Left kidney (tissue), 2 donors: Measurements from ENCODE around the gene TMEM150A. TPM values are rescaled to one million over a fixed set of nuclear protein-coding genes. Genes with fewer than 3 reads are reported as not detected.
A peak's percentile ranks its signal among the peaks of the same experiment; 100 is the strongest.
"Not testable (repeated sequence)": the region's sequence is repeated elsewhere in the genome, so short reads cannot be mapped to it uniquely, and the experiment has no call there.

Experiments used
- DNase-seq: peaks from one replicate; pipeline ENCODE4 v3.0.0-alpha.2; 2013
- polyA plus RNA-seq: library from polyadenylated mRNA; unstranded; fragments of 120-200 nt; gene quantifications from one replicate; pipeline ENCODE4 v1.2.1, GENCODE V29; 2013; ENCODE audit not compliant: insufficient read length

The TMEM150A gene
- polyA plus RNA-seq, 1 donor: 36.2 TPM

DNA sequence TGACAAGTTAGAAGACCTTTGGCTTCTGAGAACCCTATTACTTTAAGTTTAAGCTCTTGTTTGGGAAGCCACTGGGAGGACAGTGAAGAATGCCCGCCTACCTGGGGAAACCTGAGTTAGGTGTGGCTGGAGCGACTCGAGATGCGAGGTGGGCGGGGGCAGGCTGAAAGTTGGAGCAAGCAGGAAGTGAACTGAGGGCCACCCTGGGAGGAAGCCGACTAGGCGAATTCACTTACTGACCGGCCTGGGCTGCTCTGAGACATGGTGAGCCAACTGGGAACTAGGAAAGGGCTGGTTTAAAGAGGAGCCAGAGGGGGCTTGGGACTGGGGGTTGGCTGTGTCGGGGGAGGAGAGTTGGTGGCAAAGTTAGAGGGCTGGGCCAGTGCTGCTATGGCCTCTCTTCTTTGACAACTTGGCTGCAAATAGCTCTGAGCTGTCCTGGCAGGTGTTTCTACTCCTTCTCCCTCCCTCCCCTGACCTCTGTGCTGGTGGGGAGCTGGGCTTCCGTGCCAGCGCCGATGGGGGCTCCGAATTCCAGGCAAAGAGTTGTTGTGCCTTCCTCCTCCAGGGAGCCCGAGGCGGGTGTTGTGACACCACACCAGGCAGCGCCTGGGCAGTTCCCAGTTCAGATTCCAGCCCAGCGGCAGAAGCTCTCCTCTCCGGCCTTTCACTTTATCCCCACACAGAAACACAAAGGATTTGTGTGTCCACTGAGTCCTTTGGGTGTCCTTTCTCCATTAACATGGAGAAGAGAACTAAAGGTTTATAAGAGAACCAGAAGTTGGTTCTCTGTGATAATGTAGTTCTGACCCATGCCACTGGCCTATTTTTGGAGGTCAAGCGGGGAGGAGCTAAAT is 24.9 kb downstream of the TMEM150A start, which contains the start of gene VAMP8:
Gene VAMP8, plus strand, starts transcription at position 201 of the 857 bp plus-strand sequence. Its CDS starts 61 bp downstream, at position 262.
- no peak for DNase-seq

GRCh38 chr2:85577063-85577385 is 25.5 kb downstream of the TMEM150A start:
- no peak for DNase-seq

DNA sequence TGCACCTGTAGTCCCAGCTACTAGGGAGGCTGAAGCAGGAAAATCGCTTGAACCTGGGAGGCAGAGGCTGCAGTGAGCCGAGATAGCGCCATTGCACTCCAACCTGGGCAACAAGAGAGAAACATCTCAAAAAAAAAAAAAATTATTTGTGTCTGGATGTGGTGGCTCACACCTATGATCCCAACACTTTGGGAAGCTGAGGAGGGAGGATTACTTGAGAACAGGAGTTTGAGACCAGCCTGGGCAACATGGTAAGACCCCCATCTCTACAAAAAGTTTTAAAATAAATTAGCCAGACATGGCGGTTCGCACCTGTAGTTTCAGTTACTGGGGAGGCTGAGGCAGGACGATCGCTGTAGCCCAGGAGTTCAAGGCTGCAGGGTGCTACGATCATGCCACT is 26.8 kb downstream of the TMEM150A start:
- DNase-seq: no peak

GRCh38 chr2:85566265-85566664 is 36.2 kb downstream of the TMEM150A start:
- DNase-seq: no peak

- DNase-seq: no peak
These were observed 38.3 kb downstream of the TMEM150A start for GRCh38 chr2:85564144-85564563.

DNA sequence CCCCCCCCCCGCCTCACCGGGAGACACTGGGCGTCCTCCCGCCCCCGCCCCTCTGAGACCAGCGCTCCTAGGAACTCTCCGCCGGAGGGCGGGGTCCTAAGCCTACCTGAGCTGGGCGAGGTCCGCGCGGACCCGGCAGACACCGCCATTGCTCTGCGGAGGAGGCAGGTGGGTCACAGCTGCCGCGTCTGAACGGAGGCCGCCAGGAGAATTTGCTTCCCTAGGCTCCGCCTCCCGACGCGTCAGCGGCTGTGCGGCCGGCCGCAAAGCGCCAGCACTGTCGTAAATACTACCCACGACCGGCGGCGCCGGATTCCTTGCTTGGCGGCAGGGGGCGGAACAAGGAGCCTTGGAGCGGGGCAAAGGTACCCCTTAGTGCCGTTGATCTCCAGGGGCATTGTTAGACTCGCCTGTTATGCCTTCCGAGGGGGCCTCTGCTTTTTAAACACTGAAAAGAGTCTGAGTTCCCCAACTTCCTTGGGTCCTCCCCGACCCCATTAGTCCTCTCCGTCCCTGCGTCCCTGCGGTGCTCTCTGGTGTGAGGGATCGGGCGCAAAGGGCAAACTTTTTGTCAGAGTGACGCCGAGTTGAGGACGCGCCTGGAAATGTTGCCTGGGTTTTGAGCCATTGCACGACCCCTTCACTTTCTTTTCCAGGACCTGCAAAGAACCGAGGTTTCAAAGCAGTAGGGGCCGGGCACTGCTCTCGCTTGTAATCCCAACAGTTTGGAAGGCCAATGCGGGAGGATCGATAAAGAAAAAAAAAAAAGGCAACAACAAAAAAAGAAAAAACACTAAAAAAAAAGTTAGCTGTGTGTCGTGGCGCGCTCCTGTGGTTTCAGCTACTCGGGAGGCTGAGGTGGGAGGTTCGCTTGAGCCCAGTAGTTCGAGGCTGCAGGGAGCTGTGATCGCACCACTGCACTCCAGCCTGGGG is 41.0 kb downstream of the TMEM150A start, which contains the start of gene GGCX:
Gene GGCX, minus strand, starts transcription at position 214 of the 933 bp plus-strand sequence. Its CDS starts 65 bp downstream, at position 149.
- peak; percentile 95 for DNase-seq

- DNase-seq: no peak
These were observed 41.7 kb downstream of the TMEM150A start for GRCh38 chr2:85560812-85561279.

DNA sequence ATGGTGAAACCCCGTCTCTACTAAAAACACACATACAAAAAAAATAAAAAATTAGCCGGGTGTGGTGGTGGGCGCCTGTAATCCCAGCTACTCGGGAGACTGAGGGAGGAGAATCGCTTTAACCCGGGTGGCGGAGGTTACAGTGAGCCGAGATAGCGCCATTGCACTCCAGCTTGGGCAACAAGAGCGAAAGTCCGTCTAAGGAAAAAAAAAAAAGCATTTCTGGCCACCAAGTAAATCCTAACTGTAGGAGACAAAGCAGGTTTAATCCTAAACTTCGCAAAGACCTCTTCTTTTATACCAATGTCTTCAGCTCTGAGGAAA is 42.1 kb downstream of the TMEM150A start:
- DNase-seq: not testable (repeated sequence)

GRCh38 chr2:85558160-85558559 is 44.3 kb downstream of the TMEM150A start:
- no peak for DNase-seq

- DNase-seq: no peak
These were observed 45.4 kb downstream of the TMEM150A start for GRCh38 chr2:85557130-85557529.

DNA sequence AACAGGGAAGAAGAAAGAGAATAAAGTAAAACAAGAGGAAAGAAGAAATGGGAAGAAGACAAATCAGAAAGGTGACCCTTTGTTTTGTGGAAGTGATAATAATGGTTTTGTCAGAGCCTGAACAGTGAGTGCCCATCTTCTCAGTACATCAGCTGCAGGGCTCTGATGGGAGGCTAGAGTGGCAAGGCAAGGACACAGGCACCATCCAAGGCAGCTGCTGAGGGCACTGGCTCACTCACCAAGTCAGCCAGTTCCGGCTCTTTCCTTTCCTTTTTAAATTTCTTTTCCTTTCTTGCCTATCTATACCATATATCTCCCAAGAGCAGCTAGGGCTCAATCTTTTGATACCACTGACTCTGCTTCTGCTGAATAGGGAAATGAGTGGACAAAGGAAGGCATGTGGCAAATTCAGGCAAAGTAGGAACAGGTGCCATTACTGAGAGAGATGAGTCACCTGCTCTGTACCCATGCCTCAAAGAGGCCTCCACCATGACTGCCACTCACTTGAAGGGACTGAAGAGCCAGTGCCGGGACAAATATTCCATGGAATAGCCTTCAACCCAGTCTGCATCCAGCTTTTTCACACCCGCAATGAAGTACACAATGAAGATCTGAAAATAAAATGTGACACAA is 47.4 kb downstream of the TMEM150A start:
- no peak for DNase-seq

GRCh38 chr2:85553184-85553583 is 49.3 kb downstream of the TMEM150A start:
- no peak for DNase-seq

DNA sequence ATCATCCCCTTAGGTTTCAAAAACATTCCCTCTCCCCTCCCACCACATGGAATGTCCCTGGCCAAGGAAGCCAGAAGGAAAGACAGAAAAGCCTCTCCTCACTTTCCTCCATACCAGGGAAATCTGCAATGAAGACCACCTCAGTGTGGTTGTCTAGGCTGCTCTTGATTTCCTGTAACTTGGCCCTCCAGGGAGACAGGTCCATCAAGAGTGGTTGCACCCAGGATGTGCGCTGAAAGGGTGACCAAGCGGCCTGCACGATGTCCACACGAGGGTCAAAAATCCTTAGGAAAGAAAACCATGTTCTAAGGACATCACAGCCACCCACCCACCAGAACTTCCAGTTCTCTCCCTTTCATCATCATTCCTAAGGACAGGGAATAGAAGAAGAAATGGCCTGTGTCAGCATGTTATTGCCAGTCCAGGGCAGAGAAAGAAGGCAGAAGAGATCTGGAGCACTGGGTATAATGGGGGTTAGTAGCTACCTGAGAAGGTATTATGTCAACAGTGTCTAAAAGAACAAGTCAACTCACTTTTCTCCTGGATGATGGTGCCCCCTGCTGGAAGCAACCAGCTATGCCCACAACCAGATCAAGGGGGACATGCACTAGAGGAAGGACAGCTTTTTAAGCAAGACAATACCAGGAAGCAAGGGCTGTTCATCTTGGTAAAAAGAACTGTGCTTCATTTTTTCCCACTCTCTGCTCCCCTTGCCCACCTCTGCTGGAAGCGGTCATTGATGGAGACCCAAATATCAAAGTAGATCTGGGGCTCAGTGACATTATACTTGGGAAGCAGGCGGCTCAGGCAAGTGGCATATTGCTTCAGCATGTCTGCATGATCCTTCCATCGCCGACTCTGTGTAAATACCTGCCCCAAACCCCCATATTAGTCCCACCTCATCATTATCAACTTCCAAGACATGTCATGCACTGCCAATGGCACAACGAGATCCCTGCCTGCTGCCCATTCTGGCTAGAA is 50.5 kb downstream of the TMEM150A start:
- DNase-seq: peak; percentile 82

DNA sequence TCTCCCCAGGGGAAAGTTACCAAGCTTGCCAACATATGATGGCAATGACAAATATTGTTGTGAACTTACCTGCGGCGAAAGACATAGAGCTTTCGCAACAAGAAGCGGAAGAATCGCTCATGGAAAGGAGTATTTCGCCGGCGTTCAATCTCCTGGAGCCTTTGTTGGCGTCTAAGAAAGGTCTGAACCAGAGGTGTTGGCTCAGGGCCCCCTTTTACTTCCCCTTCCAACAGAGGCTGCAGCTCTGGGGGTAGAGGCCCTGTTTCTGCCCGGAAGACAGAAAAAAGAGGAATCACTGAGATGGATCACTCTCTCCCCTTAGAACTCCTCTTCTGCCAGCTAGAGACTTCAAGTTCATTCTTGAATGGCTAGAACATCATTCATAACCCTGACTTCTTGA is 52.0 kb downstream of the TMEM150A start:
- no peak for DNase-seq

DNA sequence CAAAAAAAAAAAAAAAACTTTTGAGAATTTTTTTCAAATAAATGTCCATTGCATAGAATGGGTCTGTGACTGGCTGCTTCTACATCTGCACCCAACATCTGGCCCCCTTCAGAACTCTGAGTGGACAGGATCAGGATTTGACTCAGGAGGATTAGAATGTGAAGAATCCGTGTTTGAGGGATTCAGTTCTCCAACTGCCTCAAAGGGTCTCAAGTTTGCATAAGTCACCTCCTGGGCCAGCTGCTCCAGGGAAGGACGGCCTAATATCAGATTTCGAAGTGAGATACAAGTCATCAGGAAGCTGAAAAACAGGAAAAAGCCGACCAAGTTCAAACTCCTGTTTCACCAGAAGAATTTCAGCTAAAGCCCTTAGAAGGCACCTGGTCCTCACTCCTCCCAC is 52.7 kb downstream of the TMEM150A start:
- no peak for DNase-seq

GRCh38 chr2:85549095-85549494 is 53.4 kb downstream of the TMEM150A start:
- no peak for DNase-seq

- DNase-seq: no peak
These were observed 53.9 kb downstream of the TMEM150A start for GRCh38 chr2:85548608-85548900.
